Retinal pigment epithelial cell (primary cell): Measurements from ENCODE around the gene TPRG1.

Experiments used
- DNase-seq: peaks from one replicate; pipeline ENCODE4 v3.0.0-alpha.2; 2010; ENCODE audit warnings: low read depth
- H3K4me3 ChIP-seq: 2 replicates; pipeline ENCODE4 v1.5.1; 2011; ENCODE audit warnings: mild to moderate bottlenecking, low read length, control low read depth, moderate library complexity
- CTCF ChIP-seq: conservative IDR thresholded peaks from 2 replicates; pipeline ENCODE4 v1.5.1; 2011; ENCODE audit warnings: low read depth, low read length, control low read depth, inconsistent platforms

TPRG1 gene

GRCh38 chr3:189360291-189360690, 188.5 kb downstream of the TPRG1 start:
- no peak for DNase-seq
- H3K4me3 ChIP-seq: no peak overlapping the region
- TF ChIP-seq CTCF: no peak

- DNase-seq: no peak
- no peak overlapping the region for H3K4me3 ChIP-seq
- no peak for TF ChIP-seq CTCF
These were observed 189.5 kb downstream of the TPRG1 start for GRCh38 chr3:189361103-189361835.

GRCh38 chr3:189363590-189364255, 192.0 kb downstream of the TPRG1 start:
- H3K4me3 ChIP-seq: no peak overlapping the region
- no peak for TF ChIP-seq CTCF
- DNase-seq: no peak

- no peak for DNase-seq
- peak; percentile 11 for TF ChIP-seq CTCF
- no peak overlapping the region for H3K4me3 ChIP-seq
These were observed 194.1 kb downstream of the TPRG1 start for GRCh38 chr3:189365609-189366564.

- no peak for TF ChIP-seq CTCF
- DNase-seq: no peak
- H3K4me3 ChIP-seq: no peak overlapping the region
These were observed 196.6 kb downstream of the TPRG1 start for GRCh38 chr3:189368384-189368783.

- DNase-seq: no peak
- TF ChIP-seq CTCF: no peak
- no peak overlapping the region for H3K4me3 ChIP-seq
These were observed 197.9 kb downstream of the TPRG1 start for GRCh38 chr3:189369636-189370035.
